Ishikawa (cell line): Measurements from ENCODE around the gene TRIM34.
A peak's percentile ranks its signal among the peaks of the same experiment; 100 is the strongest.

Experiments
- CEBPB ChIP-seq: IDR thresholded peaks from 2 replicates; pipeline ENCODE4 v1.6.1; 2012
- CREB1 ChIP-seq: IDR thresholded peaks from 2 replicates; pipeline ENCODE4 v1.6.1; 2012; ENCODE audit warnings: low read depth
- EGR1 ChIP-seq: IDR thresholded peaks from 2 replicates; pipeline ENCODE4 v1.6.1; 2012
- EP300 ChIP-seq: IDR thresholded peaks from 2 replicates; pipeline ENCODE4 v1.6.1; 2012; ENCODE audit warnings: borderline replicate concordance
- FOXM1 ChIP-seq: IDR thresholded peaks from 2 replicates; pipeline ENCODE4 v1.6.1; 2012; ENCODE audit warnings: low read depth, borderline replicate concordance
- MAX ChIP-seq: IDR thresholded peaks from 2 replicates; pipeline ENCODE4 v1.6.1; 2012
- NFIC ChIP-seq: IDR thresholded peaks from 2 replicates; pipeline ENCODE4 v1.6.1; 2012
- RAD21 ChIP-seq: IDR thresholded peaks from 2 replicates; pipeline ENCODE4 v1.6.1; 2012; ENCODE audit warnings: low read depth
- REST ChIP-seq: IDR thresholded peaks from 2 replicates; pipeline ENCODE4 v1.6.1; 2012; ENCODE audit warnings: low read depth, mild to moderate bottlenecking
- TAF1 ChIP-seq: IDR thresholded peaks from 2 replicates; pipeline ENCODE4 v1.6.1; 2012; ENCODE audit warnings: low read depth, mild to moderate bottlenecking
- TCF12 ChIP-seq: IDR thresholded peaks from 2 replicates; pipeline ENCODE4 v1.6.1; 2012; ENCODE audit warnings: low read depth
- TEAD4 ChIP-seq: IDR thresholded peaks from 2 replicates; pipeline ENCODE4 v1.6.1; 2012
- USF1 ChIP-seq: IDR thresholded peaks from 2 replicates; pipeline ENCODE4 v1.6.1; 2012
- YY1 ChIP-seq: IDR thresholded peaks from 2 replicates; pipeline ENCODE4 v1.6.1; 2012; ENCODE audit warnings: low read depth
- ZBTB7A ChIP-seq: IDR thresholded peaks from 2 replicates; pipeline ENCODE4 v1.6.1; 2012; ENCODE audit warnings: low read depth

The TRIM34 gene

GRCh38 chr11:5658318-5658717 is 33.5 kb downstream of the TRIM34 start:
- TF ChIP-seq EP300 = no peak
- no peak for TF ChIP-seq FOXM1
- TF ChIP-seq ZBTB7A = no peak
- no peak for TF ChIP-seq USF1
- no peak for TF ChIP-seq REST
- TF ChIP-seq NFIC = no peak
- no peak for TF ChIP-seq CEBPB
- TF ChIP-seq EGR1 = no peak
- TF ChIP-seq TEAD4 = no peak
- TF ChIP-seq YY1 = no peak
- no peak for TF ChIP-seq RAD21
- no peak for TF ChIP-seq MAX
- no peak for TF ChIP-seq TCF12
- TF ChIP-seq CREB1 = no peak
- TF ChIP-seq TAF1 = no peak

- TF ChIP-seq CEBPB (0 out of 2 replicates have a peak, but pooled peaks have one; percentile 29), ZBTB7A (no peak)
These were observed 38.7 kb downstream of the TRIM34 start for GRCh38 chr11:5663511-5663910.

- TF ChIP-seq YY1 (no peak), RAD21 (no peak), ZBTB7A (no peak), REST (no peak)
These were observed 40.3 kb downstream of the TRIM34 start for GRCh38 chr11:5665051-5665570.

GRCh38 chr11:5665746-5666401 is 41.1 kb downstream of the TRIM34 start:
- no peak for TF ChIP-seq TAF1
- TF ChIP-seq USF1 = no peak
- no peak for TF ChIP-seq REST
- no peak for TF ChIP-seq ZBTB7A
- no peak for TF ChIP-seq CREB1
- TF ChIP-seq YY1 = no peak
- TF ChIP-seq TEAD4 = no peak
- TF ChIP-seq CEBPB = no peak
- no peak for TF ChIP-seq EGR1
- no peak for TF ChIP-seq FOXM1
- TF ChIP-seq EP300 = no peak
- no peak for TF ChIP-seq RAD21
- no peak for TF ChIP-seq TCF12
- no peak for TF ChIP-seq NFIC

GRCh38 chr11:5666402-5666793 is 41.6 kb downstream of the TRIM34 start:
- TF ChIP-seq TEAD4 = no peak
- TF ChIP-seq TCF12 = 0 out of 2 replicates have a peak, but pooled peaks have one; percentile 16
